Tibial nerve (tissue), 4 donors: Measurements from ENCODE around the gene SKOR1. TPM values are rescaled to one million over a fixed set of nuclear protein-coding genes. Genes with fewer than 3 reads are reported as not detected.

Experiments used
- DNase-seq, 2 donors: peaks; one replicate each; pipeline ENCODE4 v3.0.0-alpha.2; 2019; ENCODE audit warnings: low spot score in 2 of 2
- H3K27ac ChIP-seq, 4 donors: fragments of 200-600 bp; sonication (generic) in 3 of 4; one replicate each; pipeline ENCODE4 v1.5.1; 2017 to 2019; ENCODE audit warnings: mild to moderate bottlenecking in 1 of 4
- H3K27me3 ChIP-seq, 2 donors: fragments of 200-600 bp; sonication (generic) in 1 of 2; one replicate each; pipeline versions ENCODE4 v1.5.1 to v1.6.0; 2017 to 2019
- H3K36me3 ChIP-seq, 3 donors: fragments of 200-600 bp; sonication (generic); one replicate each; pipeline ENCODE4 v1.5.1; 2018 to 2019
- H3K4me1 ChIP-seq, 4 donors: fragments of 200-600 bp; sonication (generic) in 3 of 4; one replicate each; pipeline ENCODE4 v1.5.1; 2017 to 2019
- H3K4me3 ChIP-seq, 4 donors: fragments of 200-600 bp; sonication (generic) in 3 of 4; one replicate each; pipeline ENCODE4 v1.5.1; 2017 to 2019; ENCODE audit warnings: mild to moderate bottlenecking in 1 of 4, moderate library complexity in 1 of 4
- H3K9me3 ChIP-seq, 4 donors: fragments of 200-600 bp; sonication (generic) in 3 of 4; one replicate each; pipeline ENCODE4 v1.5.1; 2017 to 2019
- CTCF ChIP-seq, 5 experiments: fragments of 200-600 bp in 3 of 5; fragments of 450-650 bp in 2 of 5; sonication (generic) in 3 of 5; IDR thresholded peaks; one replicate each; pipeline ENCODE4 v1.5.1; 2016 to 2019; ENCODE audit warnings: antibody characterized with exemption in 5 of 5, mild to moderate bottlenecking in 3 of 5, moderate library complexity in 2 of 5
- EP300 ChIP-seq, 2 donors: sonication (generic); formaldehyde crosslinking; IDR thresholded peaks; one replicate each; pipeline ENCODE4 v1.6.1; 2017; ENCODE audit warnings: antibody characterized with exemption in 2 of 2, mild to moderate bottlenecking in 1 of 2
- POLR2A ChIP-seq, 2 donors: fragments of 450-650 bp; IDR thresholded peaks; one replicate each; pipeline ENCODE4 v1.6.1; 2017; ENCODE audit warnings: antibody characterized with exemption in 2 of 2, mild to moderate bottlenecking in 2 of 2, moderate library complexity in 2 of 2
- WGBS, 2 donors: methylation state at CpG; one replicate each; pipeline ENCODE4 v1.1.5; 2018; 5-methylcytosine and 5-hydroxymethylcytosine counted together
- total RNA-seq, 4 donors: library from RNA; depleted of rRNA; stranded (reverse); fragments of >200 nt; gene quantifications; one replicate each; pipeline ENCODE4 v1.1.0, GENCODE V29; 2016

Gene SKOR1
- total RNA-seq, 4 donors from 2014 or later: 0.42 to 1.5 (median 0.82) TPM

- DNase-seq: no peak
- no peak for TF ChIP-seq EP300 (IDR thresholded peaks at IDR 0.05)
- no peak for TF ChIP-seq POLR2A (IDR thresholded peaks at IDR 0.05)
- TF ChIP-seq CTCF (IDR thresholded peaks at IDR 0.05): no peak
- Histone ChIP-seq H3K9me3 (no peaks in the 10 kb centered on the region), H3K4me3 (peak overlapping the region in 1 of 4 donors; percentile 17), H3K27ac (no peak overlapping the region), H3K27me3 (peaks cover 10 to 96% of the 10 kb centered on the region in 2 donors), H3K36me3 (no peaks in the 10 kb centered on the region), H3K4me1 (peaks cover 0 to 83% (median 15%) of the 10 kb centered on the region in 4 donors)
- 3 to 10% methylated on average over 23 to 37 of the region's 46 CpGs for WGBS, 2 donors
Measured at GRCh38 chr15:67822537-67823313, 2.6 kb upstream of the SKOR1 start.

GRCh38 chr15:67823314-67824196, 1.8 kb upstream of the SKOR1 start:
- Histone ChIP-seq H3K27ac (no peak overlapping the region), H3K9me3 (no peaks in the 10 kb centered on the region), H3K4me1 (peaks cover 0 to 91% (median 22%) of the 10 kb centered on the region in 4 donors), H3K4me3 (peak overlapping the region in 1 of 4 donors; percentile 17), H3K36me3 (no peaks in the 10 kb centered on the region), H3K27me3 (peaks cover 10 to 96% of the 10 kb centered on the region in 2 donors)
- no peak for DNase-seq
- TF ChIP-seq EP300 (IDR thresholded peaks at IDR 0.05): no peak
- no peak for TF ChIP-seq POLR2A (IDR thresholded peaks at IDR 0.05)
- no peak for TF ChIP-seq CTCF (IDR thresholded peaks at IDR 0.05)
- WGBS, 2 donors: 3 to 6% methylated on average over 34 to 67 of the region's 94 CpGs

- DNase-seq: no peak
- H3K27me3 ChIP-seq: peaks cover 10 to 96% of the 10 kb centered on the region in 2 donors
- no peak overlapping the region for H3K27ac ChIP-seq
- no peak overlapping the region for H3K4me3 ChIP-seq
- no peaks in the 10 kb centered on the region for H3K9me3 ChIP-seq
- WGBS, 2 donors: 8% methylated on average over 20 to 21 of the region's 21 CpGs
- no peaks in the 10 kb centered on the region for H3K36me3 ChIP-seq
- H3K4me1 ChIP-seq: peaks cover 0 to 97% (median 29%) of the 10 kb centered on the region in 4 donors
- no peak for TF ChIP-seq CTCF (IDR thresholded peaks at IDR 0.05)
- no peak for TF ChIP-seq POLR2A (IDR thresholded peaks at IDR 0.05)
- TF ChIP-seq EP300 (IDR thresholded peaks at IDR 0.05): no peak
Measured at GRCh38 chr15:67824197-67824968, 926 bp upstream of the SKOR1 start.

- Histone ChIP-seq H3K4me3 (peak overlapping the region in 1 of 4 donors; percentile 16), H3K36me3 (no peaks in the 10 kb centered on the region), H3K27ac (no peak overlapping the region), H3K27me3 (peaks cover 9 to 96% of the 10 kb centered on the region in 2 donors), H3K9me3 (no peaks in the 10 kb centered on the region), H3K4me1 (peaks cover 0 to 86% (median 32%) of the 10 kb centered on the region in 4 donors)
- TF ChIP-seq EP300 (IDR thresholded peaks at IDR 0.05) (no peak), POLR2A (IDR thresholded peaks at IDR 0.05) (no peak), CTCF (IDR thresholded peaks at IDR 0.05) (no peak)
- WGBS, 2 donors: 10 to 13% methylated on average over 26 to 42 of the region's 77 CpGs
- no peak for DNase-seq
Measured at GRCh38 chr15:67825881-67826716, 790 bp downstream of the SKOR1 start.
